Left renal pelvis (tissue), 4 donors: ENCODE data around the gene NUDT4B. TPM values are rescaled to one million over a fixed set of nuclear protein-coding genes. Genes with fewer than 3 reads are reported as not detected.
"Not testable (repeated sequence)": the region's sequence is repeated elsewhere in the genome, so short reads cannot be mapped to it uniquely, and the experiment has no call there.

Experiments used
- DNase-seq, 4 donors: peaks; one replicate each; pipeline ENCODE4 v3.0.0-alpha.2; 2013; ENCODE audit warnings: low read depth in 4 of 4, low spot score in 3 of 4
- polyA plus RNA-seq, 4 donors: library from polyadenylated mRNA; unstranded; fragments of 120-200 nt; gene quantifications; one replicate each; pipeline ENCODE4 v1.2.1, GENCODE V29; 2013; ENCODE audit not compliant: insufficient read length in 4 of 4

The NUDT4B gene
- polyA plus RNA-seq, 4 donors, result 0.44 to 4.5 (median 2.7) TPM; not detected in 1

GRCh38 chr1:148791543-148792099, 43.0 kb downstream of the NUDT4B start:
- not testable (repeated sequence) for DNase-seq

GRCh38 chr1:148793762-148794332, 45.3 kb downstream of the NUDT4B start:
- DNase-seq, result not testable (repeated sequence)

Other genes starting within 250 kb of the NUDT4B start
- 10 to 100 TPM; 27.6 to 43.5 (median 31.5) TPM for gene NBPF14, start 152.8 kb upstream of the NUDT4B start, polyA plus RNA-seq
- 100 to 1,000 TPM in 3 of 4 donors, 10 to 100 TPM in 1; 66.4 to 137 (median 114) TPM for gene PDE4DIP, start 95.7 kb downstream of the NUDT4B start, polyA plus RNA-seq